ENCODE results near the gene SKI.

SKI gene

DNA sequence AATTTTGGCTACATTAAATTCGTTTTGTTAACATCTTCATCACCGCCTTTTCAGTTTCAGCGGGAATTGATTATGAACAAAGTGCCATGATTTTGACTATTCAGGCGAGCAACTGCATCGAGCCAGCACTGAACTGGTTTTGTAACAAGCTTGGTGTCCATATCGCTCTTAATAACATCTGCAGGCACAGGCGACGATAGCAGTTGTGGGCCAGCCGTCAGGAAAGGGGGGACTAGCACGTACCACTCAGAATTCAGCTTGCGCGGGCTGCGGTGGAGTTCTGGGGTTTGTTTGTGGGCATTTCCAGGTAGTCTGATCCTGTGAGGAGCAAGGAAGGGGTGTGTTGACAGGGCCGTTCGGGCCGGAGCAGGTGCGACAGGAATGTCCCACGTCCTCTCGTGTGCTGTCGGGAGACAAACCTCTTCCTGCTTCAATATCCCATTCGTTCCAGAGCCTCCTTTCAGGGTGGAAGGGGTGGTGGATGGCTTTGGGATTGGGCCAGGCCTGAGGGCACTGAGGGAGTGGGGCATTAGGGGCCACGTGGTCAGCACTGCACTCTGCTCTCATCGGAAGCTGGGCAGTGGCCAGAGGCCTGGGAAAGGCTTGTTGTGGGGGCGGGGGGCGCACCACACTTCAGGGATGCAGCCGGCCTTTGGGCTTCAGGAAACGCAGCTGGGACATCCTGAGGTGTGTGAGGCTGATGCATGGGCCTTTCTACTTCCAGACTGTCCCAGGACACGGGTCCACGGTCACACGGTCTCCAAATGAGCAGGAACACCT is 39.1 kb downstream of the SKI start:
- no peak for DNase-seq

DNA sequence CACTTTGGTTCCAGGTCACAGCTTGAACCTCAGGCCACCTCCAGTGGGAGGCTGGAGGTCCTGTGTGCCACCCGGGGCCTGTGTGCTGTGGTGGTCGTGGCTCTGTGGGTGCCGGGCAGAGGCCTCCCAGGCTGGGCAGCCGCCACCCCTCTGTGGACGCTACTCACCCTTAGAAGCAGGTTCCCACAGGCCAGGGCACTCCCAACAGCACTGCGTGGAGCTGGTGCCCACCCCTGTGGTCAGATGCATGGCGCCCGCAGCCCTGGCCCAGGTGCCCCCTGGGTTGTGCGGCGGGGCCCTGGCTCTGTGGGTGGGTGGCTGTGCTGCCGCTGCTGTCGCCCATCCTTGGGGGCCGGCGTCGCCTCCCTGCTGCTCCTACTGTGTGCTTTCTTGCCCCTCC is 39.7 kb downstream of the SKI start:
- DNase-seq, result no peak

DNA sequence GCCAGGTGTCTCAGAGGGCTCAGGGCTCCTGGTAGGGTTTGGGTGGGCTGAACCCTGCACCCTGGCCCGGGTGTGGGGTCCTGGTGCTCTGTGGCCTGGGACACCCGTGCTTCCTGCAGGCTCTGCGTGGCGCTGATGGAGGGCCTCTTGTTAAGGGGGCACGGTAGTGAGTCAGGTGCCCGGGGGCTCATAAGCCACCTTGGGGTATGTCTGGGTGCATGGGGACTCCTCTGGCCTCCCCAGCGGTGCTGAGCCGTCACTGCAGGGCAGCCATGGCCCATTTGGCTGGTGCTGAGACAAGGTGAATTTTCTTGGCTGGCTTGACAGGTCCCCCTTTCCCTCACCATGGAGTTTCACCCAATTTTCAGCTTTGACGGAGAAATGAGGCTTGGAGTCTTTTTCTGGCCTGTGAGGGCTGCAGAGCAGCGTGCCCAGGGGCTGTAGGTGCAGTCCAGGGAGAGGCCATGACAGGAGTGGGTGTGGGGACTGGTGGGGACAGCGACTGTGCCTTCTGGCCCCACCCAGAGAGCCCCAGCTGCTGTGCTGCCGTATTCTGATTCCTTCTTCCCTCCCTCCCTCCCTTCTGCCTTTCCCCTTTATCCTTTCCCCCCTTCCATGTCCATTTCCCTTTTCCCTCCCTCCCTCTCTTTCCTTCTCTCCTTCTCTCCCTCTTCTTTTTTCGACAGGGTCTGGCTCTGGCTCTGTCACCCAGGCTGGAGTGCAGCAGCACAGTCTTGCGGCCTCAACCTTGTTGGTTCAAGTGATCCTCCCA is 40.4 kb downstream of the SKI start:
- no peak for DNase-seq

DNA sequence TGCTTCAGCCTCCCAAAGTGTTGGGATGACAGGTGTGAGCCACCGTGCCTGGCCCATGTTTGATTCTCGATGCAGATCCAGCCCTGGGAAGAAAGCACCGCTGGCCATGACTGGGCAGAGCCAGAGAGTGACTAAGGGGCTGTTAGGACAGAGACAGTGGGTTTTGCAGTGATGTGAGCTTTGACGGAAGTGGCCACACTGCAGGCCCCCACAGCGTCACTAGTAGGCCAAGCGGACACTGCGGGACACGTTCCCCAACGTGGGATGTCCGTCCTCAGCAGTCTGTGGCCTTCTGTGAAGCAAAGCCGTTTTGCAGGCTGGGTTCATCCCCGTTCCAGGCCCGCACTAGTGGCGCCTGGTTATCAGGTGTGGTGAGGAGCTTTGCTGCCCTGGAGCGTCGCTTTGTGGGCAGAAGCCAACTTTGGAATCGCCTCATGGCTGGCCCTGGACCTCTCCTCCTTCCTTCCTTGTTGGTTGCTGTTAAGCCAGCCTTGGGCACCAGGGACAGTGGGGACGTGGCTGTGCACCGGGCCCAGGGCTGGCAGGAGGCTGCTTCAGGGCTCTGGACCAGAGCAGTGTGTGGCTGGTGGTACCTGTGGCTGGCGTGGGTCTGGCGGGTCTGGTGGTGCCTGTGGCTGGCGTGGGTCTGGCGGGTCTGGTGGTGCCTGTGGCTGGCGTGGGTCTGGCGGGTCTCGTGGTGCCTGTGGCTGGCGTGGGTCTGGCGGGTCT is 41.2 kb downstream of the SKI start:
- no peak for DNase-seq

DNA sequence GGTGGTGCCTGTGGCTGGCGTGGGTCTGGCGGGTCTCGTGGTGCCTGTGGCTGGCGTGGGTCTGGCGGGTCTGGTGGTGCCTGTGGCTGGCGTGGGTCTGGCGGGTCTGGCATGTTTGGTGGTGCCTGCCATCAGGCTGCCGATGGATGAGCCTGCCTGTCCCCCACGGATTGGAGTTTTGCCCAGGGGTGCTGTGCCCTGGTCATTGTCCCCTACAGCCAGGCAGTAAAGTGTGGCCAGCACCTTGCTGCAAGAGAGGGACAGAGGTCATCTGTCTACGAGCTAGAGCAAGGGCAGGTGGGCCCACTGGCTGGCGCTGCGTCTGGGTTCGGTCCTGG is 41.8 kb downstream of the SKI start:
- no peak for DNase-seq

DNA sequence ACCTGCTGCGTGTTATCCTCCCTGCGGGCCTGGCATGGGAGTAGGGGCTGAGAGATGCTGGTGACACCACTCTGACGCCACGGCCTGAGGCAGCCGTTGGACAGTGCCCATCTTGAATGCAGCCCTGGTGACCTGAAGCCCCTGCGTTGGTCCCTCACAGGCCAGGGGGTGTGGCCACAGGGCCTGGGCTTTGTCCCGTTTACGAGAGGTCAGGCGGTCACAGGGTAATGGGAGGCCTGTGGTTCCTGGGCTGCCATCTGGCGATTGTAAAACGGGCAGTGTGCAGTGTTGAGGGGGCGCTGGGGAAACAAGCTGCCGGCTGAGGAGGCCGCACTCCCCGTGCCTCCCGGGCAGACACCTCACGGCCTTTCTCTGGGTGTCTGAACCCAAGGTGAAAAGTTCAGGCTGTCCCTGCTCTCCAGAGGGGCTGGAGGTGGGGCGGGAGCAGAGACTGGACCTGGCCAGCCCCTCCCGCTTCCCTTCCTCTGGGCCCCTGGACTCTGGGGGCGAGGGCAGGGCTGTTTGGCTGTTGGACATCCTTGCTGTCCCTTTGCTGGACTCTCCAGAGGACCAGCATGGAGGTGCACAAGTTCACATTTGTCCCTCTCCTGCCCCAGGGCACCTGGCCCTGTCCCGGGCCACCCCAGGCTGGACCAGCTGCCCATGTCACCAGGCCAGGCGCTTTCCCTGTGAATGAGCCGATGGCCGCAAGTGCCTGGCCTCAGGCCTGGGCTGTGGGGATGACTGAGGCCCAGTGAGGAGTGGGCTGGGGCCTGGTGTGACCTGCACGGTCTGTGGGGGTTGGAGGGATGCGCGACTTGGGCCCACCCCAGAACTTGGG is 42.4 kb downstream of the SKI start:
- no peak for DNase-seq

DNA sequence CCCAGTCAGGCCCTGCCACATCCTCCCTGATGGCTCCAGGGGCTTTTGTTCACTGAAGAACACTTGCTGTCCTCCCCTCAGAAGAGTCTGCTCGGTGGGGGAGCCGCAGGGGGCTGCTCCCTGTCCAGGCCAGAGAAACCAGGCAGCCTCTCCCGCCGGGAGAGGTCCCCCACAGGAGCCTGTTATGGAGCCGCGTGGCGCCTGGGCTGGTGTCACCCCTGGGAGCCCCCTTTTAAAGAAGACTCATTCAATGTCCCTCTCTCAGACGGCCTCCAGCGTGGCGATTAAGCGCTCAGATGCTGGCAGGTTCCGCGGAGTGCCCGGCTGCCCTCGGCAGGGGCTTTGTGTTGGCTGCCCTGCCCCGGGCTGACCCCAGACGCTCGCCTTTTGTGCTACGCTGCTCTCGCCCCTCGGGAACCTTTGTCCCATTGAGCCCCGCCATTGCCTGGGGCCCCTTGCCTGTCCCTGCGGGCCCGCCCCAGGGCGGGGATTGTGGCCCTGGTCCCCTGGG is 43.1 kb downstream of the SKI start:
- no peak for DNase-seq

DNA sequence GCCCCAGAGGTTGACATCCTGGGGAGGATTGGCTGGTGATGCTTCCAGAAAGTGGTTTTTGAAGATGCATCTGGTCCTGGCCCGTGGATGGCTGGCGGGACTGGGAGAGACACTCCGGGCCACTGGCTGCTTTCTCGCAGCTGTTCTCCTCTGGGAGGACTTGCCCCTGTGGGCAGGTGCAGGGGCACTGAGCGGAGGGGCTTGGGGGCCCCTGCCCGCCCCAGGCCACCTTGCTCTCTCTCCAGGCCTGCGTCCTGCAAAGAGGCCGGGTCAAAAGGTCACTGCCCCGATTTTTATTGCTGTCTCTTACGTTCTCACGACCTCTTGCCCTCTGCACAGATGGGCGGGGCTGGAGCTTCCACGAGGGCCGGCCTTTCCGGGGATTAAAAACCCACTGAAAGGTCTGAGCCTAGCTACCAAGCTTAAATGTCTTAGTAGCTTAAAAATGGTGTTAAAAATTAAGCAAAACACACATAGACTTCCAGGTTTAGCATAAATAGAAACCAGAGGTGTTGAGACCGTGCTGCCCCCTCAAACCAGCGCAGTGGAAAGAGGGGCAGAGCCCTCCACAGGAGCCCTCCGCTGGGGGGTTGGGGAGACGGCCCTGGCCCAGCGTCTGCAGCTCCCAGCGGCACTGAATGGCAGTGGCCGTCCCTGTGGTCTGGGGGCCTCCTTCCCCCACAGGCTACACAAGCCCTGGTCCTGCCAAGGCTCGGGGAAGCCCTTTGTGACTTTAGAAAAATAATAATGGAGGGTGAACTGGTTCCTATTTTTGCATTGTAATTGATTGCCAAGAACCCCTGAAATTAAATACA is 43.9 kb downstream of the SKI start:
- DNase-seq, result no peak

DNA sequence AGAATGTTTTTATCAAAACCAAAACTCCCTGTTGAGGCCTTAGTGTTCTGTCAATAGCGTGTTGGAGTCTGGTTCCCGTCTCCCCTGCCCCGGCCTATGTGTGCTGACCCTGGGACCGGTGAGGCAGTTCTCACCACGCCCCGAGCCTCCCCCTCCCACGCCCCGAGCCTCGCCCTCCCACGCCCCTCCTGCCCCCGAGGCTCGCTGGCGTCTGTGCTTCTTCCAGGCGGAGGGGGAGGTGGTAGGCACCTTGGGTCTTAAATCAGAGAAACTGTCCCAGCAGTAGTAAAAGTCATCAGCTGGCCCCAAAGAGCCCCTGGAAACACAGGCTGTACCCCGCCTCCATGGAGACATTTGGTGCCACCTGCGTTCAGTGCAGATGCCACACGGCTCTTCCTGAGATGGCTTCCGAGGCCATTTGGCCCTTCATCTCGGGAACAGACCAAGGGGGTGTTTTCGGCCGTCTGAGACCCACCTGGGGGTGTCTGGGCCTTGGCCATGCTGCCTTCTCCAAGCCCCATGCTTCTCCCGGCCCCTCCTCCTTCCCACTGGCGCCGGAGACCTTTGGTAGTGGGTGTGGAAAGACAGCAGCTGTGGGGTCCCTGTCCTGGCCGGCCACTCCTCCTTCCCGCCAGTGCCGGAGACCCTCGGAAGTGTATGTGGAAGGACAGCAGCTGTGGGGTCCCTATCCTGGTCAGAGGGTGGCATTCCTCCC is 44.7 kb downstream of the SKI start:
- DNase-seq, result no peak

DNA sequence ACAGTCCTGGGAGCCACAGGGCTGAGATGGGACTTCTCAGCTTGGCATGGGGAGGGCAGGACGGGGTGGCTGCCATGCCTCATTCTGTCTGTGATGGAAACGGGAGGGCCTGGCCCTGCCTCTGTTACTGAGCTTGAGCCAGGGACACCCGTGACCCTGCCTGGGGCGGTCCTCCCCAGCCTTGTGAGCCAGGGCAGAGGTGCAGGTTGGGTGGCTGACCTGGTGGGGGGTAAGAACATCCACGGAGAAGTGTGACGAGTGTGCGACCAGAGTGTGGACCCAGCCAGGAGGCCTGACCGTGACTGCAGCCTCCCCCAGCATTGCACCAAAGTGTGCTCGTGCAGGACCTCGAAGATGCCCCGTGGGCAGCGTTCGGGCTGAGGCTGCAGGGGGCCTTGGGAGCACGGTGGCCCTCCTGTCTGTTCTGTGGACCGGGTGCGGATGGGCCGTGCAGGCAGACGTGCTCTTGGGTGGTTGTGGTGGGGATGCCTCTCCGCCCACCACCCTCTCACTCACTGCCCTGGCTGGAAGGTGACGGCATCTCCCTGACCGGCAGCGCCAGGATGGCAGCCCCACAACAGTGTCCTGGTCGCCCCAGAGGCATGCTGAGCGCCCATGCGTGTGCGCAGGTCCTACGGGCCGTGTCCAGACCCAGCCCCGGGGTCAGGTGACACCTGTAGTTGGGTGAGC is 45.4 kb downstream of the SKI start:
- DNase-seq, result no peak

DNA sequence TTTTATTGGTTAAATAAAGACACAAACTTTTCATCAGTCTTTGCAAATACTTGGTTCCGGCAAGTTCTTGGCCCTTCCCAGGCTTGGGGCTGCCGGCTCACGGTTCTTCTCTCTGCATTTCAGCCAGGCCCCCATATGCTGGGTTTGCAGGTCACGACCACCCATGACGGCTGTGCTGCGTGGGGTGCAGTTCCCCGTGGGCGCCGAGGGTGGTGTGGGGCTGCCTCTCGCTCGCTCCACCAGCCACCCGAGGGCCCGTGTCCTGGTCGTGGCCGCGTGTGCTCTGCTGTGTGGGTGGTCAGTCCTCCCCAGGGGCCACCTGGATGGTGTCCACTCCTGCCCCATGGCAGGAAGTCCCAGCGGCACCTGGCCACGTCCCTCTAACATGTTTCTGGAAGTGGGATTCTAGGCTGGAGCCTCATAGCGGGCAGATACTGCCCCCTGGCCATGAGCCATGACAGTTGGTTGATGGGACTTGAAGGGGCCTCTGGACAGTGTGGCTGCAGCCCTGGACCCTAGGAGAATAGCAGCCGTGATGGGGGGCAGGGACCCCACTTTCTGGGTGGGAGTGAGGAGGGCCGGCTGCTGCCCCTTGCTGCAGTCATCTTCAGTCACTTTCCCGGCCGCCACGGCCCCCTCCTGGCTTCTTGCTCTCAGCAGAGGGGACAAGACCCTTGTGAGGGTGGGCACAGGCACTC is 46.3 kb downstream of the SKI start:
- no peak for DNase-seq

DNA sequence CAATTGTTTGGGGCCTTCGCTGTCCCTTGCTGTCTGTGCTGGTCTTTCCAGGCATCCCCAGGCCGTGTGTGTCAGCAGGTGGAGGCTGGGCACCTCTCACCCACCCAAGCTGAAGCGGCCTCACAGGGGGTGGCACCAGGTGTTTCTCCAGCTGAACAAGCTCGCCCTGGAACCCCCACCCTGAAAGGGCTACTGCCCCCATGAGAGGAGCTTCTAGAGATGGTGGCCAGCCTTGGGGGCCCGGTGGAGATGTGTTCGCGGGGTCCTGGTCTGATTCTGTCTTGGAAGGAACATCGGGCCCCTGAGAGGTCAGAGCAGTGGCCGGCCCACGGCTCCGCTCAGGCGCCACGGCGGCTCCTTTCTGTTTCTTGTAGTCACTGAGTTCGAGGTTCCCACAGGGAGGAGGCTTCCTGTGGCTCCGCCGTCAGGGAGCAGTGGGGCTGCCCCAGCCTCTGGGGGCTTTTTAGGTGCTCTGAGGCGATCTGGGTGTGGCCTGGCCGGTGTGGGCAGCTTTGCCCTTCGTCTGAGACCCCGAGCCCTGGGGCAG is 46.9 kb downstream of the SKI start:
- no peak for DNase-seq

DNA sequence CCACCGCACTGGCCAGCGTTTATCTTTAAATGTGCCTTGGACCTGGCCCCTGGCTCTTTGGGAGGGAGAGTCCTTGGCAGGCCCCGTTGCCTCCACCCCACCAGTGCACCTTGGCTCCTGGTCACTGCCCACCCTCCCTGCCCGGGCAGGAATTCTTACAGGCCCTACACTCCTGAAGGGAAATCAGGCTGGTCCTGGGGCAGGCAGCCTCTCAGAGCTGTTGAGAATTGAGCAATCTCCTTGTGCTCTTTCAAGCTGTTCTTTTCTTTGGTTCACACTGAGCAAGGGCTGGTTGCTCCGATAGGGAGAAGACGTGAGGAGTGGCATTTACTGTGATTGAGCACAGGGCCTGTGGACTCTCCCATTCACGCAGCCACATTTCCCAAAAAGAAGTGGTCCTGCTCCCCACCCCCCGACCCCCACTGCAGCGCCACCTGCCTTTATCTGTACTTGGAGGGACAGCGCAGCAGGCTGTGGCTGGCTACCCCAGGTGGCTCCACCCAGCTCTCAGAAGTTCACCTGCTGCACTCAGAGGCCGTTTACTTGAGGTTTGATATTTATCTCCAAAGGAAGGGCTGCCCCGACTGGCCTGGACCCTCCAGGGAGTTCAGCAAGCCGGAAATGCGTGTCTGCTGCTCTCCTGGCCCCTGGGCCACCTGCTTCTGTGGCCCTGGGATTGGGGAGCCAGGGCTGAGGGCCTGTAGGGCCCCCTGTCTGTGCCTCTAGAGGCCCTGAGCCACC is 47.8 kb downstream of the SKI start:
- no peak for DNase-seq

DNA sequence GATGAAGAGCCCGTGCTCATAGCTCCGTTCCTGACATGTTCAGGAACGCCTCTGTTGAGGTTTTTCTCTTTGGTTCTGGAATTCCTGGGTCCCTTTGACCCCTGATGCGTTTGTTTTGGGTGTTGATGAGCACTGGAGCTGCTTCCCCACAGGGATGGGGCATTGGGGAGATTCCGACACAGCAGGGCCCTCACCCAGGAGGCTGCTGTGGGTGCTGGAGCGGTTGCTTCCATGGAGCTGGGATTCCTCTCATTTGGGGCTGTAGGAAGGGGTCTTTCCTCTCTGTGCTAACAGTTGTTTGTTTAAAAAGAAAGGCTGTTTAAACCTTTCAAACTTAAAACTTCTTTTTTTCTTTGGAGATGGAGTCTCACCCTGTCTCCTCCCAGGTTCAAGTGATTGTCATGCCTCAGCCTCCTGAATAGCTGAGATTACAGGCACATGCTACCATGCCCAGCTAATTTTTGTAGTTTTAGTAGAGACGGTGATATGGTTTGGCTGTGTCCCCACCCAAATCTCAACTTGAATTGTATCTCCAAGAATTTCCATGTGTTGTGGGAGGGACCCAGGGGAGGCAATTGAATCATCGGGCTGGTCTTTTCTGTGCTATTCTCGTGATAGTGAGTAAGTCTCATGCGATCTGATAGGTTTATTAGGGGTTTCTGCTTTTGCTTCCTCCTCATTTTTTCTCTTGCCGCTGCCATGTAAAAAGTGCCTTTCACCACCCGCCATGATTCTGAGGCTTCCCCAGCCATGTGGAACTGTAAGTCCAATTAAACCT is 48.9 kb downstream of the SKI start:
- no peak for DNase-seq

DNA sequence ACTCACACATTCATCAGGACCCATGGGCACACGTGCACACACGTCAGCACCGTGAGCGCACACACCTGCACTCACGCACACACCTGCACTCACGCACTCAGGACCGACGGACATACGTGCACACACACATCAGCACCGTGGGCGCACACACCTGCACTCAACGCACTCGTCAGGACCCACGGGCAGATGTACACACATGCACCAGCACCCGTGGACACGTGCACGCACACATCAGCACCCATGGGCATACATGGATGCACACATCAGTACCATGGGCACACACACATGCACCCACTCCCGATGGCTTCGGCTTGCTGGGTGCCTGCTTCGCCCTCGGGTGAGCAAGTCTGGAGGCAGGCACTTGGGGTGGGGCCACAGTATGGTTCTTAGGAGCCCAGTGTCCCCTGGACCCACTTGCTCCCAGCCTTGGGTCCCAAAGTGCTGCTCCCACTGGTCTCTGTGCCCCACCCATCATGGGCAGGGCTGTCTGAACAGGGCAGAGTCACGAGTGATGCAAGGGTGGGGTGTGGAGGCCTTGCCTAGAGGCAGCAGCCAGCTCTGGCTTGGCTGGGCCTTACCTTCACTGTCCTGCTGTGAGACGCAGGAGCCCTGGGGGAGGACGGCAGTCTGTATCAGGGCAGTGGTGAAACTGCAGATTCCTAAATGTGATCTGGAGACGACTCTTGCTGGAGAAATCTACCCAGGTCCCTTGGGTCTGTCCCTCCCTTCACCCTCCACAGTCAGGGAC is 49.8 kb downstream of the SKI start:
- DNase-seq, result no peak

DNA sequence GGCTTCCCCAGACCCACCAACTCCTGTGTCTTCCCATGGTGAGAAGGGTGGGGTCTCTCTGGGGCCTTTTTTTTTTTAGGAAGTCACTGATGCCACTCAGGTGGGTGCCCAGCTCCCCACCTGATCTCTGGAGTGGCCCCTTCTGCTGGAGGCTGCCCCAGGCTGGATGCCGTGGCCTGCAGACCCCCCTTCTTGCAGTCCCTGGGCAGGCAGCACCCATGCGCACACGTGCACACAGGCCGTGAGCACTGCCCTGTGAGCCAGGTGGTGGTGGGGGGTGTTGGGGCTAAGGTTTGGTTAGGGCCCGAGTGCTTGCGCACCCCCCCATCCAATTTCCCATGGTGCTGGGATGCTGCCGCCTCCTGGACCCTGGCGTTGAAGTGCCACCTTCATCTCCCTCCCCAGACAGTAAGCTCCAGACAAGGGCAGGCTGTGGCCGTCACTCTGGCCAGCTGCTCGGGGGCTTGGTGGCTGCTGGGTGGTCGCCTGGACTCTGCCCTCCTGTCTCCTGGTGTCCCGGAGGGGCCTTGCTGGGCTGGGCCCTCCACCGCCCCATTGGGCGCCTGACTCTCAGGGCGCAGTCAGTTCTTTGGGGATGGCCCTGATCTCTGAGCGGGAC is 50.6 kb downstream of the SKI start:
- DNase-seq, result no peak

DNA sequence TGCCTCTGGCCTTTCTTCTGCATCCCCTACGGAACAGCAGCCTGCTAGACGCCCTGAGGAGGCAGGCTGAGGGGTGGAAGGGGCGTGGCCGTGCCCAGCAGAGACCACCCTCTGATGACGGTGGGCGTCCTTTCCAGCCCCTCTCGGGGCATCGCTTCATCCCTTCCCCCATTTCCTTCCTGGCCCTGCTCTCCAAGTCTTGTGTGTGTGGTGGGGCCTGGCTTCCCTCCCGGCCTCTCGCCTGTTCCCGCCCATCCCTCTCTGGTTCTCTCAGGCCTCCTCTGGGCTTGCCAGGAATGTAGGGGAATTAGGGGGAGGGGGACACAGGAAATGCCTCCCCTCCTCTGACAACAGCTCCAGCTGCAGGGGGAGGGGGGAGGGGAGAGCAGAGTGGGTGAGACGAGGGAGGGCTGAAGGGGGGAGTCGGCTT is 51.1 kb downstream of the SKI start:
- DNase-seq, result no peak
